Hair follicular keratinocyte (primary cell): ENCODE measurements around the gene PDCD4. TPM values are rescaled to one million over a fixed set of nuclear protein-coding genes. Genes with fewer than 3 reads are reported as not detected.

Experiments
- total RNA-seq: library from RNA; depleted of rRNA; stranded (reverse); fragments of >200 nt; gene quantifications from 2 replicates; pipeline ENCODE4 v1.2.3, GENCODE V29; 2015

PDCD4 gene
- total RNA-seq = 34.4 and 48.3 TPM in 2 replicates

GRCh38 chr10:110871298-110872084 lies at the start of gene PDCD4:
PDCD4 (plus strand) TSS chr10:110871928; CDS start chr10:110876028, 4,100 bp downstream.

GRCh38 chr10:110918643-110919348 lies 47.1 kb downstream of the PDCD4 start, which contains the start of gene BBIP1:
BBIP1 (minus strand) TSS chr10:110919180; CDS start chr10:110918157, 1,023 bp downstream.

GRCh38 chr10:110919349-110919931 lies 47.7 kb downstream of the PDCD4 start, which contains the start of gene SHOC2:
SHOC2 (plus strand) TSS chr10:110919604; CDS start chr10:110964359, 44,755 bp downstream.

Other genes with a start within 250 kb of the PDCD4 start
- gene RBM20, start 227.6 kb upstream of the PDCD4 start, total RNA-seq = not detected in 2 replicates
- gene BBIP1, start 47.3 kb downstream of the PDCD4 start, total RNA-seq = 16.4 and 21.2 TPM in 2 replicates
- 13.2 and 20.6 TPM in 2 replicates for gene SHOC2, start 47.7 kb downstream of the PDCD4 start, total RNA-seq
- gene ADRA2A, start 205.1 kb downstream of the PDCD4 start, total RNA-seq = not detected in 2 replicates